ENCODE data around the gene PHACTR1.

- no peak for TF ChIP-seq CTCF (IDR thresholded peaks at IDR 0.05)
- TF ChIP-seq USF1 (CRISPR knock-in tag; IDR thresholded peaks at IDR 0.05): no peak
- TF ChIP-seq GABPB1 (CRISPR knock-in tag; IDR thresholded peaks at IDR 0.05): no peak
- TF ChIP-seq JUN (CRISPR knock-in tag; IDR thresholded peaks at IDR 0.05): no peak
- no peak for TF ChIP-seq ZNF317 (CRISPR knock-in tag; IDR thresholded peaks at IDR 0.05; ENCODE audit: borderline replicate concordance, low read depth)
- no peak for TF ChIP-seq GTF2I (CRISPR knock-in tag; conservative IDR thresholded peaks at IDR 0.05)
- no peak for TF ChIP-seq KAT7 (CRISPR knock-in tag; IDR thresholded peaks at IDR 0.05; ENCODE audit: borderline replicate concordance)
- no peak for TF ChIP-seq ATF2 (CRISPR knock-in tag; IDR thresholded peaks at IDR 0.05; ENCODE audit: borderline replicate concordance, low read depth)
- no peak for TF ChIP-seq ATF1 (CRISPR knock-in tag; IDR thresholded peaks at IDR 0.05)
- no peak for TF ChIP-seq ATF6 (CRISPR knock-in tag; IDR thresholded peaks at IDR 0.05)
- TF ChIP-seq E2F4 (CRISPR knock-in tag; IDR thresholded peaks at IDR 0.05; ENCODE audit: borderline replicate concordance, low read depth): no peak
- no peak for TF ChIP-seq ZNF281 (CRISPR knock-in tag; IDR thresholded peaks at IDR 0.05)
- no peak for TF ChIP-seq SMAD3 (CRISPR knock-in tag; IDR thresholded peaks at IDR 0.05; ENCODE audit: borderline replicate concordance)
- TF ChIP-seq CREB1 (CRISPR knock-in tag; IDR thresholded peaks at IDR 0.05): no peak
Observed at GRCh38 chr6:13103169-13103568, 386.6 kb downstream of the PHACTR1 start.

All from WTC11 (cell line).